A549 (cell line): Measurements from ENCODE around the gene MYH9.

Experiments
- CHD2 ChIP-seq: fragments of 150-350 bp; IDR thresholded peaks from 2 replicates; pipeline ENCODE4 v1.6.1; 2014; ENCODE audit warnings: low read length; ENCODE audit not compliant: partially characterized antibody
- EHF ChIP-seq: fragments of 250-450 bp; sonication (Bioruptor Pico); IDR thresholded peaks from 2 replicates; pipeline ENCODE4 v1.5.0; 2020; ENCODE audit warnings: mild to moderate bottlenecking
- FOSL2 ChIP-seq, 2 experiments: fragments of 450-650 bp in 1 of 2; fragments of >200 bp in 1 of 2; sonication (Bioruptor Twin) in 1 of 2; formaldehyde crosslinking; IDR thresholded peaks; 2 replicates each; pipeline versions ENCODE4 v1.5.0 to v1.6.1; 2016 to 2020; ENCODE audit warnings: mild to moderate bottlenecking in 1 of 2, moderate library complexity in 1 of 2
- GATA3 ChIP-seq: IDR thresholded peaks from 2 replicates; pipeline ENCODE4 v1.6.1; 2012; ENCODE audit warnings: borderline replicate concordance
- HOXA7 ChIP-seq: fragments of 250-450 bp; sonication (Bioruptor Pico); IDR thresholded peaks from 2 replicates; pipeline ENCODE4 v1.5.0; 2020; ENCODE audit warnings: mild to moderate bottlenecking, moderate library complexity
- JUN ChIP-seq, 2 experiments: fragments of >200 bp; sonication (Bioruptor Twin); formaldehyde crosslinking; IDR thresholded peaks; 2 replicates in 1 of 2; 3 replicates in 1 of 2; pipeline ENCODE4 v1.6.1; 2016 to 2017
- KDM5A ChIP-seq: fragments of 200-600 bp; sonication (generic); IDR thresholded peaks from 2 replicates; pipeline ENCODE4 v1.6.1; 2016; ENCODE audit warnings: antibody characterized with exemption, mild to moderate bottlenecking
- NR3C1 ChIP-seq: fragments of >200 bp; sonication (Bioruptor Twin); formaldehyde crosslinking; IDR thresholded peaks from 3 replicates; pipeline ENCODE4 v1.6.1; 2017
- POLR2A ChIP-seq: IDR thresholded peaks from 2 replicates; pipeline ENCODE4 v1.6.1; 2012; ENCODE audit warnings: mild to moderate bottlenecking, low read length
- RFX5 ChIP-seq: fragments of 450-650 bp; IDR thresholded peaks from 2 replicates; pipeline ENCODE4 v1.7.1; 2014; ENCODE audit warnings: antibody characterized with exemption, mild to moderate bottlenecking, moderate library complexity
- ZFP36 ChIP-seq: fragments of 450-650 bp; IDR thresholded peaks from 2 replicates; pipeline ENCODE4 v1.6.1; 2014; ENCODE audit warnings: borderline replicate concordance; ENCODE audit not compliant: partially characterized antibody
- TF ChIP-seq, protein P1 (sequence below): fragments of >200 bp; sonication (Bioruptor Twin); formaldehyde crosslinking; IDR thresholded peaks from 3 replicates; pipeline ENCODE4 v1.5.1; 2016
- TF ChIP-seq, protein P2 (sequence below): IDR thresholded peaks from 2 replicates; pipeline ENCODE4 v1.6.1; 2012
- TF ChIP-seq, protein P3 (sequence below): fragments of 200-600 bp; sonication (generic); IDR thresholded peaks from 2 replicates; pipeline ENCODE4 v1.6.1; 2016; ENCODE audit warnings: antibody characterized with exemption, mild to moderate bottlenecking, moderate library complexity

- no peak for TF ChIP-seq JUN (IDR thresholded peaks at IDR 0.05)
- TF ChIP-seq, protein P1, sequence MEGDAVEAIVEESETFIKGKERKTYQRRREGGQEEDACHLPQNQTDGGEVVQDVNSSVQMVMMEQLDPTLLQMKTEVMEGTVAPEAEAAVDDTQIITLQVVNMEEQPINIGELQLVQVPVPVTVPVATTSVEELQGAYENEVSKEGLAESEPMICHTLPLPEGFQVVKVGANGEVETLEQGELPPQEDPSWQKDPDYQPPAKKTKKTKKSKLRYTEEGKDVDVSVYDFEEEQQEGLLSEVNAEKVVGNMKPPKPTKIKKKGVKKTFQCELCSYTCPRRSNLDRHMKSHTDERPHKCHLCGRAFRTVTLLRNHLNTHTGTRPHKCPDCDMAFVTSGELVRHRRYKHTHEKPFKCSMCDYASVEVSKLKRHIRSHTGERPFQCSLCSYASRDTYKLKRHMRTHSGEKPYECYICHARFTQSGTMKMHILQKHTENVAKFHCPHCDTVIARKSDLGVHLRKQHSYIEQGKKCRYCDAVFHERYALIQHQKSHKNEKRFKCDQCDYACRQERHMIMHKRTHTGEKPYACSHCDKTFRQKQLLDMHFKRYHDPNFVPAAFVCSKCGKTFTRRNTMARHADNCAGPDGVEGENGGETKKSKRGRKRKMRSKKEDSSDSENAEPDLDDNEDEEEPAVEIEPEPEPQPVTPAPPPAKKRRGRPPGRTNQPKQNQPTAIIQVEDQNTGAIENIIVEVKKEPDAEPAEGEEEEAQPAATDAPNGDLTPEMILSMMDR: no peak
- TF ChIP-seq KDM5A: no peak
- no peak for TF ChIP-seq FOSL2 (IDR thresholded peaks at IDR 0.05)
- no peak for TF ChIP-seq FOSL2 (CRISPR knock-in tag; IDR thresholded peaks at IDR 0.05)
- no peak for TF ChIP-seq HOXA7 (CRISPR knock-in tag)
- no peak for TF ChIP-seq GATA3
- TF ChIP-seq CHD2: no peak
- TF ChIP-seq, protein P2, sequence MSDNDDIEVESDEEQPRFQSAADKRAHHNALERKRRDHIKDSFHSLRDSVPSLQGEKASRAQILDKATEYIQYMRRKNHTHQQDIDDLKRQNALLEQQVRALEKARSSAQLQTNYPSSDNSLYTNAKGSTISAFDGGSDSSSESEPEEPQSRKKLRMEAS: no peak
- no peak for TF ChIP-seq NR3C1
- no peak for TF ChIP-seq POLR2A
- no peak for TF ChIP-seq ZFP36
- no peak for TF ChIP-seq RFX5
- TF ChIP-seq, protein P3, sequence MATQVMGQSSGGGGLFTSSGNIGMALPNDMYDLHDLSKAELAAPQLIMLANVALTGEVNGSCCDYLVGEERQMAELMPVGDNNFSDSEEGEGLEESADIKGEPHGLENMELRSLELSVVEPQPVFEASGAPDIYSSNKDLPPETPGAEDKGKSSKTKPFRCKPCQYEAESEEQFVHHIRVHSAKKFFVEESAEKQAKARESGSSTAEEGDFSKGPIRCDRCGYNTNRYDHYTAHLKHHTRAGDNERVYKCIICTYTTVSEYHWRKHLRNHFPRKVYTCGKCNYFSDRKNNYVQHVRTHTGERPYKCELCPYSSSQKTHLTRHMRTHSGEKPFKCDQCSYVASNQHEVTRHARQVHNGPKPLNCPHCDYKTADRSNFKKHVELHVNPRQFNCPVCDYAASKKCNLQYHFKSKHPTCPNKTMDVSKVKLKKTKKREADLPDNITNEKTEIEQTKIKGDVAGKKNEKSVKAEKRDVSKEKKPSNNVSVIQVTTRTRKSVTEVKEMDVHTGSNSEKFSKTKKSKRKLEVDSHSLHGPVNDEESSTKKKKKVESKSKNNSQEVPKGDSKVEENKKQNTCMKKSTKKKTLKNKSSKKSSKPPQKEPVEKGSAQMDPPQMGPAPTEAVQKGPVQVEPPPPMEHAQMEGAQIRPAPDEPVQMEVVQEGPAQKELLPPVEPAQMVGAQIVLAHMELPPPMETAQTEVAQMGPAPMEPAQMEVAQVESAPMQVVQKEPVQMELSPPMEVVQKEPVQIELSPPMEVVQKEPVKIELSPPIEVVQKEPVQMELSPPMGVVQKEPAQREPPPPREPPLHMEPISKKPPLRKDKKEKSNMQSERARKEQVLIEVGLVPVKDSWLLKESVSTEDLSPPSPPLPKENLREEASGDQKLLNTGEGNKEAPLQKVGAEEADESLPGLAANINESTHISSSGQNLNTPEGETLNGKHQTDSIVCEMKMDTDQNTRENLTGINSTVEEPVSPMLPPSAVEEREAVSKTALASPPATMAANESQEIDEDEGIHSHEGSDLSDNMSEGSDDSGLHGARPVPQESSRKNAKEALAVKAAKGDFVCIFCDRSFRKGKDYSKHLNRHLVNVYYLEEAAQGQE: no peak
- TF ChIP-seq EHF (CRISPR knock-in tag): no peak
Measured at GRCh38 chr22:36246718-36247117, 141.0 kb downstream of the MYH9 start.
